HCT116 (cell line): Measurements from ENCODE around the gene RGS9BP.
"Not testable (repeated sequence)": the region's sequence is repeated elsewhere in the genome, so short reads cannot be mapped to it uniquely, and the experiment has no call there.

Source experiments
- EZH2 ChIP-seq: fragments of 200-600 bp; sonication (generic); IDR thresholded peaks from 2 replicates; pipeline ENCODE4 v1.6.1; 2017; ENCODE audit warnings: antibody characterized with exemption, mixed run types
- POLR2A ChIP-seq: IDR thresholded peaks from 2 replicates; pipeline ENCODE4 v1.7.0; 2011; ENCODE audit warnings: borderline replicate concordance; ENCODE audit not compliant: insufficient read depth, insufficient read length; ENCODE audit errors: extremely low read depth
- TCF7L2 ChIP-seq: IDR thresholded peaks from 2 replicates; pipeline ENCODE4 v1.7.0; 2011; ENCODE audit warnings: borderline replicate concordance, inconsistent platforms; ENCODE audit not compliant: insufficient read depth, insufficient read length; ENCODE audit errors: extremely low read depth
- ZNF274 ChIP-seq: fragments of 200-500 bp; sonication (Bioruptor generic); IDR thresholded peaks from 2 replicates; pipeline ENCODE4 v1.6.1; 2014; ENCODE audit warnings: mild to moderate bottlenecking, low read depth, low read length, inconsistent platforms
- TF ChIP-seq, protein P1 (sequence below): IDR thresholded peaks from 2 replicates; pipeline ENCODE4 v1.6.1; 2012
- TF ChIP-seq, protein P2 (sequence below), 3 experiments: fragments of 200-600 bp in 1 of 3; sonication (generic) in 1 of 3; IDR thresholded peaks in 2 of 3; conservative IDR thresholded peaks in 1 of 3; 2 replicates each; pipeline ENCODE4 v1.5.1; 2012 to 2017; ENCODE audit warnings: low read depth in 2 of 3, low read length in 2 of 3, antibody characterized with exemption in 1 of 3, borderline replicate concordance in 1 of 3, control low read depth in 1 of 3, mild to moderate bottlenecking in 1 of 3, mixed read lengths in 1 of 3, mixed run types in 1 of 3, moderate library complexity in 1 of 3; ENCODE audit not compliant: insufficient read depth in 1 of 3

DNA sequence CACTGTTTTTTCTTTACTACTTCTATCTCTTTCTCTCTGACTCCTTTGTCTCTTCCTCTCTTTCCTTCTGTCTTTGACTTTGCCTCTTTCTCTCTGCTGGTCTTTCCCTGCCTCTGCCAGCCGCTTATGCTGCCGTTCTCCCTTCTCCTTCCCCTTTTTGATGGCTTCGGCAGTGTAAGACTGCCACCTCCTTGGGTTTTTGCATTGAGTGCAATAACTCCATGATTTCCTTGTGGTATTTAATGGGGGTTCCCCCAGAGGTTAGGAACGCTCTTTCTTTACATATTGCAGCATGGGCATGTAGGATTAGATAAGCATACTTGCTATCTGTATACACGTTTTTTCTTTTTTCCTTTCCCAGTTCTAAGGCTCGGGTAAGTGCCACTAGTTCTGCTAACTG is 19.9 kb downstream of the RGS9BP start:
- TF ChIP-seq, protein P1, sequence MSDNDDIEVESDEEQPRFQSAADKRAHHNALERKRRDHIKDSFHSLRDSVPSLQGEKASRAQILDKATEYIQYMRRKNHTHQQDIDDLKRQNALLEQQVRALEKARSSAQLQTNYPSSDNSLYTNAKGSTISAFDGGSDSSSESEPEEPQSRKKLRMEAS = not testable (repeated sequence)
- TF ChIP-seq EZH2, ZNF274, TCF7L2, POLR2A: not testable (repeated sequence)
- TF ChIP-seq, protein P2, sequence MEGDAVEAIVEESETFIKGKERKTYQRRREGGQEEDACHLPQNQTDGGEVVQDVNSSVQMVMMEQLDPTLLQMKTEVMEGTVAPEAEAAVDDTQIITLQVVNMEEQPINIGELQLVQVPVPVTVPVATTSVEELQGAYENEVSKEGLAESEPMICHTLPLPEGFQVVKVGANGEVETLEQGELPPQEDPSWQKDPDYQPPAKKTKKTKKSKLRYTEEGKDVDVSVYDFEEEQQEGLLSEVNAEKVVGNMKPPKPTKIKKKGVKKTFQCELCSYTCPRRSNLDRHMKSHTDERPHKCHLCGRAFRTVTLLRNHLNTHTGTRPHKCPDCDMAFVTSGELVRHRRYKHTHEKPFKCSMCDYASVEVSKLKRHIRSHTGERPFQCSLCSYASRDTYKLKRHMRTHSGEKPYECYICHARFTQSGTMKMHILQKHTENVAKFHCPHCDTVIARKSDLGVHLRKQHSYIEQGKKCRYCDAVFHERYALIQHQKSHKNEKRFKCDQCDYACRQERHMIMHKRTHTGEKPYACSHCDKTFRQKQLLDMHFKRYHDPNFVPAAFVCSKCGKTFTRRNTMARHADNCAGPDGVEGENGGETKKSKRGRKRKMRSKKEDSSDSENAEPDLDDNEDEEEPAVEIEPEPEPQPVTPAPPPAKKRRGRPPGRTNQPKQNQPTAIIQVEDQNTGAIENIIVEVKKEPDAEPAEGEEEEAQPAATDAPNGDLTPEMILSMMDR (IDR thresholded peaks at IDR 0.05 in 2 of 3, conservative IDR thresholded peaks at IDR 0.05 in 1 of 3; ENCODE audit: borderline replicate concordance in 1 of 3, insufficient read depth in 1 of 3, low read depth in 2 of 3, low read length in 2 of 3) = not testable (repeated sequence)
